Measurements from ENCODE around the gene ZNF672. TPM values are rescaled to one million over a fixed set of nuclear protein-coding genes. Genes with fewer than 3 reads are reported as not detected.

The ZNF672 gene
- total RNA-seq, 1 experiment from 2014 or later: 29.1 TPM

- peaks cover 30% of the 10 kb centered on the region for H3K36me3 Mint-ChIP-seq (ENCODE audit: insufficient read depth, unreplicated experiment)
- no peaks in the 10 kb centered on the region for H3K9me3 ChIP-seq
- H3K4me3 ChIP-seq (ENCODE audit: low read depth, low read length): no peak overlapping the region
- no peak overlapping the region for H3K4me3 Mint-ChIP-seq (ENCODE audit: unreplicated experiment)
- peaks cover 10% of the 10 kb centered on the region for H3K4me1 Mint-ChIP-seq (ENCODE audit: low read depth, unreplicated experiment)
- no peaks in the 10 kb centered on the region for H3K9me3 Mint-ChIP-seq (ENCODE audit: unreplicated experiment)
- ChIA-PET CTCF (no interaction called here), POLR2A (no interaction called here)
- DNase-seq: peak in 1 of 2 experiments; percentile 11
- no peak overlapping the region for H3K27ac Mint-ChIP-seq (ENCODE audit: unreplicated experiment)
- H3K27me3 ChIP-seq (replicated peaks; ENCODE audit: control insufficient read depth, insufficient read depth, low read length): no peaks in the 10 kb centered on the region
- TF ChIP-seq CTCF (IDR thresholded peaks at IDR 0.05; ENCODE audit: insufficient read depth in 1 of 2, low read depth in 1 of 2, low read length in 1 of 2, severe bottlenecking in 1 of 2, unreplicated experiment in 1 of 2): no peak
- peaks cover 5% of the 10 kb centered on the region for H3K4me1 ChIP-seq
- no peaks in the 10 kb centered on the region for H3K36me3 ChIP-seq (ENCODE audit: control insufficient read depth, insufficient read depth, low read length)
- H3K27me3 Mint-ChIP-seq (ENCODE audit: insufficient read depth, unreplicated experiment): no peaks in the 10 kb centered on the region
- intact Hi-C loops (cut with micrococcal nuclease; ENCODE audit: unreplicated experiment): no loop called here
- BruUV-seq (replicated peaks): no TSS peak
Measured at GRCh38 chr1:248821641-248822040, 16.4 kb upstream of the ZNF672 start.

- peak in 1 of 2 experiments; percentile 14 for DNase-seq
- peaks cover 18% of the 10 kb centered on the region for H3K4me1 Mint-ChIP-seq (ENCODE audit: low read depth, unreplicated experiment)
- no peak overlapping the region for H3K27ac Mint-ChIP-seq (ENCODE audit: unreplicated experiment)
- intact Hi-C loops (cut with micrococcal nuclease; ENCODE audit: unreplicated experiment): no loop called here
- Histone ChIP-seq H3K27me3 (replicated peaks; ENCODE audit: control insufficient read depth, insufficient read depth, low read length) (no peaks in the 10 kb centered on the region), H3K36me3 (ENCODE audit: control insufficient read depth, insufficient read depth, low read length) (no peaks in the 10 kb centered on the region), H3K4me3 (ENCODE audit: low read depth, low read length) (no peak overlapping the region), H3K4me1 (peaks cover 8% of the 10 kb centered on the region), H3K9me3 (no peaks in the 10 kb centered on the region)
- CTCF ChIA-PET: no interaction called here
- H3K4me3 Mint-ChIP-seq (ENCODE audit: unreplicated experiment): no peak overlapping the region
- H3K9me3 Mint-ChIP-seq (ENCODE audit: unreplicated experiment): no peaks in the 10 kb centered on the region
- no TSS peak for BruUV-seq (replicated peaks)
- H3K36me3 Mint-ChIP-seq (ENCODE audit: insufficient read depth, unreplicated experiment): peaks cover 26% of the 10 kb centered on the region
- POLR2A ChIA-PET: no interaction called here
- TF ChIP-seq CTCF (IDR thresholded peaks at IDR 0.05; ENCODE audit: insufficient read depth in 1 of 2, low read depth in 1 of 2, low read length in 1 of 2, severe bottlenecking in 1 of 2, unreplicated experiment in 1 of 2): no peak
- H3K27me3 Mint-ChIP-seq (ENCODE audit: insufficient read depth, unreplicated experiment): no peaks in the 10 kb centered on the region
Measured at GRCh38 chr1:248822148-248823032, 15.6 kb upstream of the ZNF672 start.

GRCh38 chr1:248823517-248824001, 14.5 kb upstream of the ZNF672 start:
- TF ChIP-seq CTCF (IDR thresholded peaks at IDR 0.05; ENCODE audit: insufficient read depth in 1 of 2, low read depth in 1 of 2, low read length in 1 of 2, severe bottlenecking in 1 of 2, unreplicated experiment in 1 of 2): no peak
- Histone ChIP-seq H3K4me1 (peaks cover 8% of the 10 kb centered on the region), H3K4me3 (ENCODE audit: low read depth, low read length) (no peak overlapping the region), H3K27me3 (replicated peaks; ENCODE audit: control insufficient read depth, insufficient read depth, low read length) (no peaks in the 10 kb centered on the region), H3K36me3 (ENCODE audit: control insufficient read depth, insufficient read depth, low read length) (no peaks in the 10 kb centered on the region), H3K9me3 (no peaks in the 10 kb centered on the region)
- POLR2A ChIA-PET: no interaction called here
- Mint-ChIP-seq H3K4me1 (ENCODE audit: low read depth, unreplicated experiment) (peaks cover 19% of the 10 kb centered on the region), H3K36me3 (ENCODE audit: insufficient read depth, unreplicated experiment) (peaks cover 14% of the 10 kb centered on the region), H3K27me3 (ENCODE audit: insufficient read depth, unreplicated experiment) (no peaks in the 10 kb centered on the region), H3K9me3 (ENCODE audit: unreplicated experiment) (no peaks in the 10 kb centered on the region), H3K4me3 (ENCODE audit: unreplicated experiment) (no peak overlapping the region), H3K27ac (ENCODE audit: unreplicated experiment) (no peak overlapping the region)
- intact Hi-C loops (cut with micrococcal nuclease; ENCODE audit: unreplicated experiment): no loop called here
- BruUV-seq (replicated peaks): no TSS peak
- peak in 1 of 2 experiments; percentile 3 for DNase-seq
- CTCF ChIA-PET: no interaction called here

Measured in Caco-2 (cell line).